Activated T-helper 1 cell treated with anti-CD3 and anti-CD28 coated beads, Interleukin-12 subunit alpha, Interleukin-12 subunit beta, Interleukin-2, Interleukin-4 antibody, amounts not matched to agents 30 ng/mL and 10 ng/mL and 1 ng/mL, durations not matched to agents 14 hours and 24 hours and 36 hours (primary cell): Measurements from ENCODE around the gene SGCE. TPM values are rescaled to one million over a fixed set of nuclear protein-coding genes. Genes with fewer than 3 reads are reported as not detected.
A peak's percentile ranks its signal among the peaks of the same experiment; 100 is the strongest.

Experiments used
- DNase-seq: peaks from one replicate; pipeline ENCODE4 v3.0.0; 2021; ENCODE audit warnings: low spot score
- H3K27ac Mint-ChIP-seq: one replicate; pipeline ENCODE4 v1.8.0; 2021; ENCODE audit warnings: mild to moderate bottlenecking, mixed read lengths
- H3K27me3 Mint-ChIP-seq: one replicate; pipeline ENCODE4 v1.8.0; 2022; ENCODE audit warnings: mild to moderate bottlenecking, moderate library complexity, mixed read lengths; ENCODE audit not compliant: insufficient read depth
- H3K36me3 Mint-ChIP-seq: one replicate; pipeline ENCODE4 v1.8.0; 2021; ENCODE audit warnings: low read depth, mixed read lengths
- H3K4me1 Mint-ChIP-seq: one replicate; pipeline ENCODE4 v1.8.0; 2021; ENCODE audit warnings: low read depth, mixed read lengths
- H3K4me3 Mint-ChIP-seq: one replicate; pipeline ENCODE4 v1.8.0; 2021; ENCODE audit warnings: mild to moderate bottlenecking, moderate library complexity, mixed read lengths
- H3K9me3 Mint-ChIP-seq: one replicate; pipeline ENCODE4 v1.8.0; 2021; ENCODE audit warnings: mixed read lengths
- intact Hi-C: fragments of 100-400 bp; cut with micrococcal nuclease; formaldehyde crosslinking; loops from one replicate; pipeline ENCODE4 v1.15.1; 2024
- total RNA-seq: library from RNA; stranded (reverse); gene quantifications from 2 replicates; pipeline ENCODE4 v1.2.3, GENCODE V29; 2022

The SGCE gene
- total RNA-seq, 1 donor from 2014 or later, result not detected

DNA sequence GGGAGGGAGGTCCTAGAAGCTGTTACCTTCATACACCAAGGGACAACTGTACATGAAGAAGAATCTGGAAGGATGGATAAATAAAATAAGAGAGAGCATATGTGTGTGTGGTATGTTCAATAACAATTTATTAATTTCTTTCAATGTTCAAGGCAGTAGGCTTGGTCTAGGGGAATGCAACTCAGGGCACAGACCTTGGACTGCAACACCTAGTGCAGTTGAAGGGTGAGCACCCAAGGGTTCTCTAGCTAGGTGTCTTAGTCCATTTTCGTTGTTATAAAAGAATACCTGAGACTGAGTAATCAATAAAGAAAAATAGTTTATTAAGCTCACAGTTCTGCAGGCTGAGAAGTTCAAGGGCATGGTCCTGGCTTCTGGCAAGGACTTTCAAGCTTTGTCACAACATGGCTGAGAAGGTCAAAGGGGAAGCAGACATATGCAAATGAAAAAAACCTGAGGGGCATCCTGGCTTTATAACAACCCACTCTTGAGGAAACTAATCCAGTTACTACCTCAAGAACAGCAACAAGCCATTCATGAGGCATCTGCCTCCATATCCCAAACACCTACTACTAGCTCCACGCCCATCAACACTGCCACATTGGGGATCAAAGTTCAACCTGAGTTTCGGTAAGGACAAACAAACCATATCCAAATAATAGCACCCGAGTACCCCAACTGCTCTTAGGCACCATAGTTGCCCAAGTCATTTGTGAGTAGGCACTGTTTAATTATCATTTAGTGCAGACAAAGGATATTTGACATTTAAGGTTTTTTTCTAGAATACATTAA, 15.7 kb upstream of the SGCE start:
- no peak for DNase-seq
- Mint-ChIP-seq H3K4me3 (no peak overlapping the region), H3K36me3 (no peaks in the 10 kb centered on the region), H3K27ac (no peak overlapping the region), H3K9me3 (no peaks in the 10 kb centered on the region), H3K4me1 (no peaks in the 10 kb centered on the region), H3K27me3 (peaks cover 5% of the 10 kb centered on the region)
- intact Hi-C loops, result no loop called here

DNA sequence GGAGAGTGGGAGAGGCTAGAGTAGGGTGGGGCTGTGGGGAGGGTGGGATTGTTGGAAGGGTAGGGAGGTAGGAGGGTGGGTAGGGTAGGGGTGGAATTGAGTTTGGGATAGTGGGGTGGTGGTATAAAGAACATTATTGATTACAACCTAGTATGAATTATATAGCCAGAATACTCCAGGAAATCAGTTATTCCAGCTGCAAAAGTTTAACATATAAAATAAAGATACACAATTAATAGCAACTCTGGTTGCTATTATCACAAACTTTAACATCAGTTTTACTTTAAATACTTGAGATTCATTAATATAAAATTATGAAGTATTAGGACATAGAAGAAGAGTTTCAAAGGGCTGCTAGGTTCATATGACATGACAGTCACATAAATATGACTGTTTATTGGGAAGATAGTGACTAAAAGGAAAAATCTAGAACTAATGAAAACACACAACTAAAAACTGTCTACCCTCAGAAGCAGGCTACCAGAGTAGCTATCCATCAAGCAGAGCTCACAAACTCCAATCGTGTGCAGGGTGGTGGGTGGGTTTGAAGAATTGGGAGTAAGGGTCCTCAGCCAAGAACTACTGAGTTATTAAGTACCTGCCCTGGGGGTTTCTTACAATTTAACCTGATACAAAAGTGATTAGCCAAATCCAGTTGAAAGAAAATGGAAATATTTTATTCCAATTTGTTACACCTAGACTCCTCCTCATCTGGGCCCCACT, 14.0 kb upstream of the SGCE start:
- H3K9me3 Mint-ChIP-seq, result no peaks in the 10 kb centered on the region
- intact Hi-C loops, result no loop called here
- peaks cover 6% of the 10 kb centered on the region for H3K27me3 Mint-ChIP-seq
- H3K36me3 Mint-ChIP-seq, result no peaks in the 10 kb centered on the region
- H3K4me3 Mint-ChIP-seq, result no peak overlapping the region
- no peak overlapping the region for H3K27ac Mint-ChIP-seq
- DNase-seq, result no peak
- H3K4me1 Mint-ChIP-seq, result no peaks in the 10 kb centered on the region

- no peak overlapping the region for H3K27ac Mint-ChIP-seq
- no peaks in the 10 kb centered on the region for H3K4me1 Mint-ChIP-seq
- intact Hi-C loops, result no loop called here
- no peaks in the 10 kb centered on the region for H3K9me3 Mint-ChIP-seq
- DNase-seq, result no peak
- H3K27me3 Mint-ChIP-seq, result peaks cover 9% of the 10 kb centered on the region
- no peaks in the 10 kb centered on the region for H3K36me3 Mint-ChIP-seq
- H3K4me3 Mint-ChIP-seq, result no peak overlapping the region
These were observed 11.1 kb upstream of the SGCE start for GRCh38 chr7:94666879-94667587.

DNA sequence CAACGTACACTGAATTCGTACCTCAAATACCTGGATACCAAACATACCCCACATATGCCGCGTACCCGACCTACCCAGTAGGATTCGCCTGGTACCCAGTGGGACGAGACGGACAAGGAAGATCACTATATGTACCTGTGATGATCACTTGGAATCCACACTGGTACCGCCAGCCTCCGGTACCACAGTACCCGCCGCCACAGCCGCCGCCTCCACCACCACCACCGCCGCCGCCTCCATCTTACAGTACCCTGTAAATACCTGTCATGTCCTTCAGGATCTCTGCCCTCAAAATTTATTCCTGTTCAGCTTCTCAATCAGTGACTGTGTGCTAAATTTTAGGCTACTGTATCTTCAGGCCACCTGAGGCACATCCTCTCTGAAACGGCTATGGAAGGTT, 9.5 kb upstream of the SGCE start:
- intact Hi-C loops, result no loop called here
- H3K9me3 Mint-ChIP-seq, result no peaks in the 10 kb centered on the region
- no peak overlapping the region for H3K4me3 Mint-ChIP-seq
- no peak overlapping the region for H3K27ac Mint-ChIP-seq
- no peak for DNase-seq
- no peaks in the 10 kb centered on the region for H3K4me1 Mint-ChIP-seq
- H3K27me3 Mint-ChIP-seq, result peaks cover 5% of the 10 kb centered on the region
- no peaks in the 10 kb centered on the region for H3K36me3 Mint-ChIP-seq

DNA sequence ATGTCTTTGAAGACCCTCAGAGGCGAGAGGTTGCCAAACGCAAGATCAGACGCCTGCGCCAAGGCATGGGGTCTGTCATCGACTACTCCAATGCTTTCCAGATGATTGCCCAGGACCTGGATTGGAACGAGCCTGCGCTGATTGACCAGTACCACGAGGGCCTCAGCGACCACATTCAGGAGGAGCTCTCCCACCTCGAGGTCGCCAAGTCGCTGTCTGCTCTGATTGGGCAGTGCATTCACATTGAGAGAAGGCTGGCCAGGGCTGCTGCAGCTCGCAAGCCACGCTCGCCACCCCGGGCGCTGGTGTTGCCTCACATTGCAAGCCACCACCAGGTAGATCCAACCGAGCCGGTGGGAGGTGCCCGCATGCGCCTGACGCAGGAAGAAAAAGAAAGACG, 8.1 kb upstream of the SGCE start:
- Mint-ChIP-seq H3K27ac (no peak overlapping the region), H3K27me3 (peaks cover 4% of the 10 kb centered on the region), H3K4me3 (no peak overlapping the region), H3K4me1 (no peaks in the 10 kb centered on the region), H3K36me3 (no peaks in the 10 kb centered on the region), H3K9me3 (no peaks in the 10 kb centered on the region)
- DNase-seq, result no peak
- intact Hi-C loops, result no loop called here

DNA sequence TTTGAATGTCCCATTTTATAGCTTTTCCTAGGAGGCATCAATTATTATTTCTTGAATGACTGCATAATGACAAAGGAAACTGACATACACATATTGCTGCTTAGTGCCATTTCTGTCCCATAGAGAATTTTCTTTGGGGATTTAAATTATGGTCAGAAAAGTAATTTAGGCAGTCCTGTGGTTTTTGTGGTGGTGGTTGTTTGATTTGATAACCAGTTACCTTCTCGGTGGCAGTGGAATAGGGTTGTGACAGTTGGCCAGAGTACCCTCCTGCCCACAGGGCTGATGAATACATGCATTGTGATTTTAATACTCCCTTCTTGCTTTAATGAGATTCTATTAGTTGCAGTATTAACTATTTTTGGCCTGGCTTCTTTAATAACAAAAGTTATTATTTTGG, 6.6 kb upstream of the SGCE start:
- no peaks in the 10 kb centered on the region for H3K36me3 Mint-ChIP-seq
- intact Hi-C loops, result no loop called here
- H3K27ac Mint-ChIP-seq, result no peak overlapping the region
- H3K27me3 Mint-ChIP-seq, result peaks cover 4% of the 10 kb centered on the region
- no peaks in the 10 kb centered on the region for H3K9me3 Mint-ChIP-seq
- no peak overlapping the region for H3K4me3 Mint-ChIP-seq
- H3K4me1 Mint-ChIP-seq, result peaks cover under 1% of the 10 kb centered on the region
- no peak for DNase-seq

DNA sequence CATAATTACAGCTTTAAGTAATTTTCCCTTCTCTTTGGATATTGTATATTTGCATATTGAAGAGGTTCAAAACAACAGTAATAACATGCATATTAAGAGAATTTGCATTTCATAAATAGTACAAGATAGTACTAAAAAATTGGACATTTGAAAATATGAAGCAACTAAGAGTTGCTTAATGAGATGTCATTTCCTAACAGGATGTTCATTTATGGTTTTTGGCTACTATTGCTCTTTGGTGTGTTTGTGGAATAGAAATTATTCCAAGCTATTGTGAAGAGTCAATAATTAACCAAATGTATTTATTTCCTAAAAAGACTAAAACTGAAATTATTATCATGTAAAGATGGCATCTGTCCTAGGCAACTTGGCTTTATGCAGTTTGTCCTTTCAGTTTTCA, 4.1 kb upstream of the SGCE start:
- peaks cover 15% of the 10 kb centered on the region for H3K4me1 Mint-ChIP-seq
- intact Hi-C loops, result no loop called here
- H3K27ac Mint-ChIP-seq, result no peak overlapping the region
- no peaks in the 10 kb centered on the region for H3K9me3 Mint-ChIP-seq
- H3K36me3 Mint-ChIP-seq, result no peaks in the 10 kb centered on the region
- no peak overlapping the region for H3K4me3 Mint-ChIP-seq
- no peak for DNase-seq
- H3K27me3 Mint-ChIP-seq, result peaks cover 11% of the 10 kb centered on the region

- H3K9me3 Mint-ChIP-seq, result no peaks in the 10 kb centered on the region
- no peak overlapping the region for H3K4me3 Mint-ChIP-seq
- no peak overlapping the region for H3K27ac Mint-ChIP-seq
- peaks cover 19% of the 10 kb centered on the region for H3K4me1 Mint-ChIP-seq
- intact Hi-C loops, result loop anchor here (1.0 to 5.0 kb wide), 3 partner anchors 149 to 1427 kb away; partner anchors contain the start of genes BET1 and VPS50
- H3K36me3 Mint-ChIP-seq, result no peaks in the 10 kb centered on the region
- H3K27me3 Mint-ChIP-seq, result peaks cover 23% of the 10 kb centered on the region
- DNase-seq, result no peak
These were observed 2.9 kb upstream of the SGCE start for GRCh38 chr7:94658826-94659225.

- H3K4me1 Mint-ChIP-seq, result peaks cover 19% of the 10 kb centered on the region
- H3K27me3 Mint-ChIP-seq, result peaks cover 26% of the 10 kb centered on the region
- peak; percentile 86 for DNase-seq
- intact Hi-C loops, result loop anchor here (1.0 to 5.0 kb wide), 3 partner anchors 148 to 1426 kb away; partner anchors contain the start of genes BET1 and VPS50
- H3K27ac Mint-ChIP-seq, result no peak overlapping the region
- no peaks in the 10 kb centered on the region for H3K9me3 Mint-ChIP-seq
- H3K36me3 Mint-ChIP-seq, result no peaks in the 10 kb centered on the region
- H3K4me3 Mint-ChIP-seq, result peak overlapping the region; percentile 83
These were observed 2.1 kb upstream of the SGCE start for GRCh38 chr7:94657771-94658693.

- peak overlapping the region; percentile 75 for H3K27ac Mint-ChIP-seq
- H3K9me3 Mint-ChIP-seq, result no peaks in the 10 kb centered on the region
- intact Hi-C loops, result loop anchor here (1.0 to 5.0 kb wide), 2 partner anchors 208 to 1425 kb away; partner anchors contain the start of gene VPS50
- no peak for DNase-seq
- peaks cover 19% of the 10 kb centered on the region for H3K4me1 Mint-ChIP-seq
- no peaks in the 10 kb centered on the region for H3K36me3 Mint-ChIP-seq
- peaks cover 26% of the 10 kb centered on the region for H3K27me3 Mint-ChIP-seq
- H3K4me3 Mint-ChIP-seq, result peak overlapping the region; percentile 83
These were observed 1.2 kb upstream of the SGCE start for GRCh38 chr7:94656925-94657731.

GRCh38 chr7:94656658-94656924, 658 bp upstream of the SGCE start:
- H3K4me1 Mint-ChIP-seq, result peaks cover 19% of the 10 kb centered on the region
- DNase-seq, result no peak
- no peaks in the 10 kb centered on the region for H3K9me3 Mint-ChIP-seq
- intact Hi-C loops, result loop anchor here (1.0 to 5.0 kb wide), 2 partner anchors 207 to 1424 kb away; partner anchors contain the start of gene VPS50
- H3K27me3 Mint-ChIP-seq, result peaks cover 31% of the 10 kb centered on the region
- peak overlapping the region; percentile 83 for H3K4me3 Mint-ChIP-seq
- H3K27ac Mint-ChIP-seq, result no peak overlapping the region
- H3K36me3 Mint-ChIP-seq, result no peaks in the 10 kb centered on the region
